Measurements from ENCODE around the gene CAPZA3. TPM values are rescaled to one million over a fixed set of nuclear protein-coding genes. Genes with fewer than 3 reads are reported as not detected.
"Not testable (repeated sequence)": the region's sequence is repeated elsewhere in the genome, so short reads cannot be mapped to it uniquely, and the experiment has no call there.

CAPZA3 gene
- total RNA-seq, 2 experiments from 2014 or later = not detected

DNA sequence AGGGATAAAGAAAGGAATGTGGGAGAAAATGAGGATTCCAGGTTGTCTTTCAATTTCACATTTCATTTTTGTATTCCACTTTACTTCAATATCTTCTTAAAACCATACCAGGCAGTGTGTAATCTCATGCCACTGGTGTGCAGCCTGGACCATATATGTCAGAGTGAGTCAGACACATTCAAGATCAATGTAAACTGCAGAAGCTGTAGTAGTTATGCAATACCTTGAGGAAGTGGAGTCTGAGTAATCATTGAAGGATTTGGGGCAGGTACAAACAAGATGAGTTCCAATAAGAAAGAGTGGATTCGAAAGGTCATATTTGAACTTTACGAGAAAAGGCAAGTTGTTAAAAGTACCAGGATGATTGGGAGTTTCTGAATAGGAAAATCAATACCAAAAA, 14.2 kb upstream of the CAPZA3 start:
- CTCF ChIA-PET = no interaction called here
- POLR2A ChIA-PET = no interaction called here
- no peaks in the 10 kb centered on the region for H3K27me3 Mint-ChIP-seq
- no peaks in the 10 kb centered on the region for H3K36me3 Mint-ChIP-seq (ENCODE audit: low read depth)
- H3K4me1 Mint-ChIP-seq = no peaks in the 10 kb centered on the region
- H3K4me3 Mint-ChIP-seq = no peak overlapping the region
- no peak overlapping the region for H3K27ac Mint-ChIP-seq
- H3K9me3 Mint-ChIP-seq = peaks cover 5% of the 10 kb centered on the region
- no peak for DNase-seq

DNA sequence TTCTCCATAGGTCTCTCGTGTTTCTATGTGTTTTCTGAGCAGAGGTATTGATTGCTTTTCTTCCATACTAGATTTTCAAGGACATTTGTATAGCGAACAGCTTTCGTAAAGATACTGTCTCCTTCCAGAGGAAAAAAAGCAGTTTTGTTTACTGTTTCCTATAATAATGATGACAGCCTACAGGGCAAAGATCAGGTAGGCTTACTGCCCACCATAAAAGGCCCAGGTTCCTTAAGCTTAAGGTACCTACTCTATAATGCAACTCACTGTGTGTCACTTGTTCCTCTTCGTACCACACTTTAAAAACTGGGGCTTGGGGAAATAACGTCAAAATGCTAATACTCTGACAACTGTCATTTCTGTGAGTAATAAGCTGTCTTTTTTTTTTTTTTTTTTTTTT, 6.8 kb upstream of the CAPZA3 start:
- no peak overlapping the region for H3K27ac Mint-ChIP-seq
- peaks cover 2% of the 10 kb centered on the region for H3K9me3 Mint-ChIP-seq
- no peak overlapping the region for H3K4me3 Mint-ChIP-seq
- CTCF ChIA-PET = no interaction called here
- no peaks in the 10 kb centered on the region for H3K36me3 Mint-ChIP-seq (ENCODE audit: low read depth)
- H3K4me1 Mint-ChIP-seq = no peaks in the 10 kb centered on the region
- POLR2A ChIA-PET = no interaction called here
- no peak for DNase-seq
- H3K27me3 Mint-ChIP-seq = no peaks in the 10 kb centered on the region

DNA sequence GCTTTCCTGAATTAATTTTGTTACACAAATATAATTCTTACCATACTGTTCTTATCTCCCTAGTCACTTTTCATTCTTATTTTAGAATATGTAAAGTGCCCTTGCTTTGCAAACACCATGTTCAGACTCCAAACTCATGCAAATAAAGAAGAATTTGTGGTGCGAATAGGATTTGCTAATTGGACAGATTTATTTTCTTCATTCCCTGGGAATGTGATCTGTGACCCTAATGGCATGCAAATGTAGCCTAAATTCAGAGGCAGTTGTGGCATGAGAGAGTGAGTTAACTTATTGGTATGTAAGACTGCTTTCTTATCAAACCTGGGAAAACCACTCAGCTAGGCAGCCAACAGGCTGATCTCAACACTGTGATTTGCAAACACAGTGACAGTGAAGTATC, 10.0 kb downstream of the CAPZA3 start:
- ChIA-PET CTCF (no interaction called here), POLR2A (no interaction called here)
- Mint-ChIP-seq H3K4me3 (no peak overlapping the region), H3K9me3 (no peaks in the 10 kb centered on the region), H3K4me1 (no peaks in the 10 kb centered on the region), H3K27ac (no peak overlapping the region), H3K27me3 (no peaks in the 10 kb centered on the region), H3K36me3 (ENCODE audit: low read depth) (no peaks in the 10 kb centered on the region)
- DNase-seq = no peak

DNA sequence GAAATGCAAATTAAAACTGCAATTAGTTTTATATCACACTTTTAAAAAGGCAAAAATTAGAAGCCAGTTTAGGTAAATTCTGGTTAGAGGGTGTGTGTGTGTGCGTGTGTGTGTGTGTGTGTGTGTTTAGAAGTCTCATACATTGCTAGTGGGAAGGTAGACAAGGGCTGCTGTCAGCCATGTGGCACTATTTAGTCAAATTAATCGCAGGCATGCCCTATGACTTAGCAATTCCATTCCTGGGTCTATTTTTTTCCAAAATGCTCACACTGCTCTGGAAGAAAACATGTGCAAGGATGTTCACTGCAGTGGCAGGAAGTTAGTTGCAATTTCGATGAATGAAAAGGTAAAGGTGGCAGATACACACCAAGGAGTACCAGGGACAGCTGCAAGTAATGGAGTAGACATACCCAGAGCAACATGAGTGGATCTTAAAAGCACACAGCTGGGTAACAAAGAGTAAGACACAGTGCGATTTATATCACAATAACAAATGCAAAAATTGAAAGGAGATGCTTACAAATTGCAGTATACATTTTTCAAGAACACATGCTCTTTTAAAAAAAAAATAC, 11.6 kb downstream of the CAPZA3 start:
- ChIA-PET CTCF (no interaction called here), POLR2A (no interaction called here)
- Mint-ChIP-seq H3K4me1 (no peaks in the 10 kb centered on the region), H3K4me3 (no peak overlapping the region), H3K27me3 (no peaks in the 10 kb centered on the region), H3K27ac (no peak overlapping the region), H3K36me3 (ENCODE audit: low read depth) (no peaks in the 10 kb centered on the region), H3K9me3 (no peaks in the 10 kb centered on the region)
- no peak for DNase-seq

DNA sequence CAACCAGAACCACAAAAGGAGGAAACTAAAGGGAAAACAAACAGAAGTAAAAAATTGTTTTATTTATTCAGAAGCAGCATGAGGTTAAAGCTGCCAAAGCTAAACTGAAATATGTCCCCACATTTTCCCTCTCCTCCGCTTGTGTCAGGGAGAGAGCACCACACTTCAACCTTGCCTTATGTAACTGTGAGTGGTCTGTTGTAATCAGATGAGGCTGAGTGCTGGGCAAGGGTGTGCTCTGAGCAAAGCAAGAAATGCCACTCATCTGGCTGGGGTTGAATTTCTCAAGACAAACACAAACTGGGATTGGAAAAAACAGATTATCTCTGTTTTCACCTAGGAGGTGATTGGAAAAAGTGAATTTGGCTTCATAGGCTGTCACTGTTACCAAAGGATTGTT, 12.2 kb downstream of the CAPZA3 start:
- ChIA-PET POLR2A (no interaction called here), CTCF (no interaction called here)
- DNase-seq = no peak
- no peak overlapping the region for H3K4me3 Mint-ChIP-seq
- H3K27me3 Mint-ChIP-seq = no peaks in the 10 kb centered on the region
- H3K27ac Mint-ChIP-seq = no peak overlapping the region
- H3K36me3 Mint-ChIP-seq (ENCODE audit: low read depth) = no peaks in the 10 kb centered on the region
- no peaks in the 10 kb centered on the region for H3K9me3 Mint-ChIP-seq
- no peaks in the 10 kb centered on the region for H3K4me1 Mint-ChIP-seq

DNA sequence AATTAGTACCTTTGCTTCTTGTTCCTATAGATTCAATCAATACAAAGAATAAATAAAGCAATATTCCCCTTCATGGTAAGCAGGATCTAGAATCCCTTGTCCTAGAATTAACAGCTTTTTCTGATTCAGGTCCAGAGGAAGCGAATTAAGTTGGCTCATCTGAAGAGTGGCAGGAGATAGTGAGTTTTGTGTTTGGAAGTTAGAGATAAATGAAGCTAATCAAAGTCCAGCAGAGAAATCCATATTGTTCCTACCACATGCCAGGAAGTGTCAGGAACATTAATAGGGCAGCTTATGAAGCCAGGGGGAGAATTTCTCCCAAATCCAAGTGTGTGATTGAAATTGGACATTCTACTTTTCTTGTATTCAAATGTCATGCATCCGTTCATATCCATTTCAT, 13.9 kb downstream of the CAPZA3 start:
- no peak overlapping the region for H3K27ac Mint-ChIP-seq
- no peaks in the 10 kb centered on the region for H3K36me3 Mint-ChIP-seq (ENCODE audit: low read depth)
- H3K9me3 Mint-ChIP-seq = no peaks in the 10 kb centered on the region
- POLR2A ChIA-PET = no interaction called here
- DNase-seq = no peak
- no peaks in the 10 kb centered on the region for H3K27me3 Mint-ChIP-seq
- H3K4me1 Mint-ChIP-seq = no peaks in the 10 kb centered on the region
- CTCF ChIA-PET = no interaction called here
- H3K4me3 Mint-ChIP-seq = no peak overlapping the region

DNA sequence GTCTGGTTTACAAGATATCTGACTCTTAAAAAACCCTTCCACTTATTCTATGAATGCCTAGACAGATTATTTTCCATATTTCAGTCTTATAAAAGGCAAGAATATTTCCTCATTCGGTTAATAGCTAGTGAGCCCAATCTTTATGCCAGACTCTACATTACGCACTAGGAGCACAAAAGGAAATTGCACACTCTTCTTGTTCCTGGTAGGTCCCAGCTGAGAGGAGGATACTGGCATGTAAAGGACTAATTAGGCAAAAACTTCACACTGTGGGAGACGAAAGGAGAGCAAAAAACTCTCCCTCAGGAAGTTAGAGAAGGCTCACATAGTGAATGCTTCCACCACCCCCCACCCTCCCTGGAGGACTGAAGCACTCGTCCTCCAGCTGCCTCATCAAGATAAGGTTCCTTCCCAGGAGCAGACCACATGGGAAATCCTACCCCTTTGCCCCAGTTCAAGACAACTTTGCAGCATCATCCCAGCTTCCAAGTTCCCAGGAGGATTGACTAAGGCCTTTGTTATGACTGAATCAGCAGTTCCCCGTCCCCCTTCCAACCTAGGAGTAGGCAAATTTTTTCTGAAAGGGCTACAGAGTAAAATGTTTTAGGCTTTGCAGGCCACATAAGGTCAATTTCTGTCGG, 14.5 kb downstream of the CAPZA3 start:
- Mint-ChIP-seq H3K4me1 (no peaks in the 10 kb centered on the region), H3K36me3 (ENCODE audit: low read depth) (no peaks in the 10 kb centered on the region)
- POLR2A ChIA-PET = no interaction called here

DNA sequence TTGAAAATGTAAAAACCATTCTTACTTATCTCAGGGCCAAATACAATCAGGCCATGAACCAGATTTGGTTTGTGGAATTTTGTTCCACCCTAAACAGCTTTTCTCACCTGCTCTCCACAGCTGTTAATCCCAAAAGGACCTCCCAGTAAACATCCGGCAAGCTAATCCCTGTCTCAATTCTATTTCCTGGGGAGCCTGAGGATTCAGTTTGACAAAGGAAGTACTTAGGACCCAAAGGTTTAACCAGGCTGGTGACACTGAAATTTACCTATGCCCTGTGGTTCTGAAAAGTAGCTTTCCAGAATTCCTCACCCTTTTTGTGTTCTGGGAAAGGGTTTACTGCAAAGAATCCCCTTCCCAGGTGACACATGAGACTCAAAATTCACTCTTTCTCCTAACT, 15.0 kb downstream of the CAPZA3 start:
- Mint-ChIP-seq H3K27me3 (no peaks in the 10 kb centered on the region), H3K36me3 (ENCODE audit: low read depth) (no peaks in the 10 kb centered on the region), H3K4me1 (no peaks in the 10 kb centered on the region), H3K4me3 (no peak overlapping the region), H3K9me3 (no peaks in the 10 kb centered on the region), H3K27ac (no peak overlapping the region)
- DNase-seq = no peak
- ChIA-PET POLR2A (no interaction called here), CTCF (no interaction called here)

More for the DNA sequence above, 14.5 kb downstream of the CAPZA3 start:
- CTCF ChIA-PET = no interaction called here
- Mint-ChIP-seq H3K9me3 (no peaks in the 10 kb centered on the region), H3K27me3 (no peaks in the 10 kb centered on the region), H3K4me3 (no peak overlapping the region), H3K27ac (no peak overlapping the region)
- DNase-seq = no peak

DNA sequence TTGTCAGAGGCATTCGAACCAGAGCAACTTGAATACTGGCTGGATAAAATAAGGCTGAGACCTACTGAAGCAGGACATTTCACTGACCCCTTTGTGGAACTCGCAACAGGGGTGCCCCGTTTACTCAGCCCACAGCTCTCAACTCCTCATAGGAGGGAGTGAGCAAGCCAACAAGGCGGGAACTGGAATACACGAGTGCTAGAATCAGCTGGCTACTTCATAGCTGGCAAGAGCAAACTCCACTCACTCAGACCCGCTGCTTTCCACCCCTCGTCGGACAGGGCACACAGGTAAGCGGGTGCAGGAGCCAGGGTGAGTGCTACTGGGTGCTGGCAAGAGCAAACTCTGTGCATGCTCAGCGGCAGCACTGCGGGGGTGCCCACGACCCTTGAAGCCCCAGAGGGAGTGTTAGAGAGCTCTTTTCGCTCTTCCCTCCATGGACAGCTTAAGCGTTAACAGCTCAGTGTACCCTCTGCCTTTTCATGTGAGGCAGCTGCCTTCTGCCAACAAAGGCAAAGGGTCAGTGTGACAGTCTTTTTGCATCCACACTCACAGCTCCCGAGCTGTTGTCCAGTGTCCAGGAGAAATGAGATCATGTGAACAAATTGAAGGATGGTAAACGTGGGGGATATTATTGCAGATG, 15.7 kb downstream of the CAPZA3 start:
- ChIA-PET CTCF (no interaction called here), POLR2A (no interaction called here)
- H3K4me1 Mint-ChIP-seq = no peaks in the 10 kb centered on the region
- no peak overlapping the region for H3K27ac Mint-ChIP-seq
- H3K9me3 Mint-ChIP-seq = no peaks in the 10 kb centered on the region
- H3K36me3 Mint-ChIP-seq (ENCODE audit: low read depth) = no peaks in the 10 kb centered on the region
- no peaks in the 10 kb centered on the region for H3K27me3 Mint-ChIP-seq
- no peak for DNase-seq
- H3K4me3 Mint-ChIP-seq = no peak overlapping the region

DNA sequence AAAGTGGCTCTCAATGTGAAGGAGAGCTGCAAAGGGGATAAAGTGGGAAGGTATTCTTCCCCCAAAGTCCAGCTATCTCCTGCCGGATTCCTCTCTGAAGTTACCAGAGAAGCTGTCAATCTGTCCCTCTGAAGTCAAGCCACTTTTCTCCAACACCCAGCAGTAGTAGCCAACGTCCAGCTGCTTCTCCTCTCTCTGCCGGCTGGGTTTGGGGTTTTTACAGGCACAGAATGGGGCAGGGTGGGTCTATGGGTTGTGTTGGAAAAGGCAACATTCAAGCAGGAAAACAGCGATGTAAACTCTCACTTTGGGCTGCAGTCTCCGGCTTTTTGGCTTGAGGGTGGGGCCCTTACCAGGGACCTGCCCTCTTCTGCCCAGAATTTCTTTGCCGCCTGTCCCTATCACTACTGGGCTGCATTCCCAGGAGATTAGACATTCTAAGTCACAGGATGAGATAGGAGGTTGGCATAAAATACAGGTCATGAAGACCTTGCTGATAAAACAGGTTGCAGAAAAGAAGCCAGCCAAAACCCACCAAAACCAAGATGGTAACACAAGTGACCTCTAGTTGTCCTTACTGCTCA, 16.3 kb downstream of the CAPZA3 start:
- DNase-seq = no peak
- Mint-ChIP-seq H3K4me1 (no peaks in the 10 kb centered on the region), H3K4me3 (no peak overlapping the region), H3K27ac (no peak overlapping the region), H3K27me3 (no peaks in the 10 kb centered on the region), H3K36me3 (ENCODE audit: low read depth) (no peaks in the 10 kb centered on the region), H3K9me3 (no peaks in the 10 kb centered on the region)
- ChIA-PET POLR2A (no interaction called here), CTCF (no interaction called here)

DNA sequence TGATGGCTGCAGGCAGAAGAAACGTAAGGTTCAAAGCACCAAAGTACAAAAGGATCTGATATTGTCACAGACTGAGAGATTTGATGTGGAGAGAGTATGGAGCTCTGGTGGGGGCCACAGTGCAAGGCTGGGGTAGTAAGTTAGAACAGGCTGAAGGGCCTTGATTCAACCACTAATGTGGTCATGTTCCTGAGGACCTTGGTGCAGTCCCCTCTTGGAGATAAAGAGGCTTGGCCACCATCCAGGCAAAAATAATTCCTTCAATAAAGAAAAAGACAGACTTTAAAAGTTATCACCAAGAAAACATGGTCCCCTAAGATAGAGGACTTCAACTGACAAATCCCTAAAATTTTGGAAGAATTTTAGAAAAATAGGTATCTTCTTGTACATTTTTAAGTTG, 17.4 kb downstream of the CAPZA3 start:
- CTCF ChIA-PET = interaction anchor here (0.6 kb wide), 1 partner anchor 27 kb away, joined by 3 read pairs; no protein-coding TSS in a partner anchor
- no peak for DNase-seq
- POLR2A ChIA-PET = no interaction called here

DNA sequence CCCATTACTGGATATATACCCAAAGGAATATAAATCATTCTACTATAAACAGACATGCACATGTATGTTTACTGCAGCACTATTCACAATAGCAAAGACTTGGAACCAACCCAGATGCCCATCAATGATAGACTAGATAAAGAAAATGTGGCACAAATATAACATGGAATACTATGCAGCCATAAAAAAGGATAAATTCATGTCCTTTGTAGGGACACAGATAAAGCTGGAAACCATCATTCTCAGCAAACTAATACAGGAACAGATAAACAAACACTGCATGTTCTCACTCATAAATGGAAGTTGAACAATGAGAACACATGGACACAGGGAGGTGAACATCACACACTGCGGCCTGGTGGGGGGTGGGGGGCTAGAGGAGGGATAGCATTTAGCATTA, 28.6 kb downstream of the CAPZA3 start:
- not testable (repeated sequence) for H3K36me3 Mint-ChIP-seq (ENCODE audit: low read depth)

More for the DNA sequence above, 17.4 kb downstream of the CAPZA3 start:
- no peak overlapping the region for H3K27ac Mint-ChIP-seq
- no peaks in the 10 kb centered on the region for H3K27me3 Mint-ChIP-seq
- H3K4me3 Mint-ChIP-seq = no peak overlapping the region
- H3K9me3 Mint-ChIP-seq = no peaks in the 10 kb centered on the region
- no peaks in the 10 kb centered on the region for H3K4me1 Mint-ChIP-seq
- H3K36me3 Mint-ChIP-seq (ENCODE audit: low read depth) = no peaks in the 10 kb centered on the region

DNA sequence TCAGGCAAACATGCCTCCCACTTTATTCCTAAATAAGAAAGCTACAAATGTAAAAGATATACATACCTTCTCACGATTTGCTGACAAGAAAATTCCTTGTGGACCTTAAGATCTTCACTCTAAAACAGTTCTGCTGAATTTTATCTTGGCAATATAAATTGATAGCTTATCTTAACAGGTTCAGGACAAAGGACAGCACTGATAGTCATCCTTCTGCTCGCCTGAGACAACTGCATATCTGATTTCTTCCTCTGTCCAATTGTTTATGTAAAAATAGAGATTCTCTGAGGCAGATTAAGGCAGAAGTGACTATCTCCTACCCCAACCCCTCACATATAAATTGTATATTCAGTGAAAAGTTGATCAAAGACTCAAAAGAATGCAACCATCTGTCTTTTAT, 44.9 kb downstream of the CAPZA3 start:
- DNase-seq = no peak
- POLR2A ChIA-PET = no interaction called here
- CTCF ChIA-PET = no interaction called here
- Mint-ChIP-seq H3K36me3 (ENCODE audit: low read depth) (no peaks in the 10 kb centered on the region), H3K4me3 (no peak overlapping the region), H3K4me1 (no peaks in the 10 kb centered on the region), H3K27ac (no peak overlapping the region), H3K27me3 (no peaks in the 10 kb centered on the region), H3K9me3 (peaks cover 4% of the 10 kb centered on the region)

More for the DNA sequence above, 28.6 kb downstream of the CAPZA3 start:
- H3K4me3 Mint-ChIP-seq, H3K9me3 Mint-ChIP-seq, H3K4me1 Mint-ChIP-seq, H3K27me3 Mint-ChIP-seq, DNase-seq, POLR2A ChIA-PET, H3K27ac Mint-ChIP-seq, CTCF ChIA-PET: not testable (repeated sequence)

DNA sequence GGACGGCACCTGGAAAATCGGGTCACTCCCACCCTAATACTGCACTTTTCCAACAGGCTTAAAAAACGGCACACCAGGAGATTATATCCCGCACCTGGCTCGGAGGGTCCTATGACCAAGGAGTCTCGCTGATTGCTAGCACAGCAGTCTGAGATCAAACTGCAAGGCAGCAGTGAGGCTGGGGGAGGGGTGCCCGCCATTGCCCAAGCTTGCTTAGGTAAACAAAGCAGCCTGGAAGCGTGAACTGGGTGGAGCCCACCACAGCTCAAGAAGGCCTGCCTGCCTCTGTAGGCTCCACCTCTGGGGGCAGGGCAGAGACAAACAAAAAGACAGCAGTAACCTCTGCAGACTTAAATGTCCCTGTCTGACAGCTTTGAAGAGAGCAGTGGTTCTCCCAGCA, 47.5 kb downstream of the CAPZA3 start:
- DNase-seq, CTCF ChIA-PET: not testable (repeated sequence)

More for the DNA sequence above, 47.5 kb downstream of the CAPZA3 start:
- H3K27me3 Mint-ChIP-seq; POLR2A ChIA-PET; H3K27ac Mint-ChIP-seq; H3K36me3 Mint-ChIP-seq (ENCODE audit: low read depth); H3K4me3 Mint-ChIP-seq; H3K4me1 Mint-ChIP-seq; H3K9me3 Mint-ChIP-seq: not testable (repeated sequence)
